ENCODE results near the gene SOX18. TPM values are rescaled to one million over a fixed set of nuclear protein-coding genes. Genes with fewer than 3 reads are reported as not detected.

Gene SOX18
- total and polyA plus RNA-seq, 2 of the 13 experiments (the other 11 are each of a cell fraction or from before 2014, with no cell fraction given), result 1.6 to 1.9 TPM

DNA sequence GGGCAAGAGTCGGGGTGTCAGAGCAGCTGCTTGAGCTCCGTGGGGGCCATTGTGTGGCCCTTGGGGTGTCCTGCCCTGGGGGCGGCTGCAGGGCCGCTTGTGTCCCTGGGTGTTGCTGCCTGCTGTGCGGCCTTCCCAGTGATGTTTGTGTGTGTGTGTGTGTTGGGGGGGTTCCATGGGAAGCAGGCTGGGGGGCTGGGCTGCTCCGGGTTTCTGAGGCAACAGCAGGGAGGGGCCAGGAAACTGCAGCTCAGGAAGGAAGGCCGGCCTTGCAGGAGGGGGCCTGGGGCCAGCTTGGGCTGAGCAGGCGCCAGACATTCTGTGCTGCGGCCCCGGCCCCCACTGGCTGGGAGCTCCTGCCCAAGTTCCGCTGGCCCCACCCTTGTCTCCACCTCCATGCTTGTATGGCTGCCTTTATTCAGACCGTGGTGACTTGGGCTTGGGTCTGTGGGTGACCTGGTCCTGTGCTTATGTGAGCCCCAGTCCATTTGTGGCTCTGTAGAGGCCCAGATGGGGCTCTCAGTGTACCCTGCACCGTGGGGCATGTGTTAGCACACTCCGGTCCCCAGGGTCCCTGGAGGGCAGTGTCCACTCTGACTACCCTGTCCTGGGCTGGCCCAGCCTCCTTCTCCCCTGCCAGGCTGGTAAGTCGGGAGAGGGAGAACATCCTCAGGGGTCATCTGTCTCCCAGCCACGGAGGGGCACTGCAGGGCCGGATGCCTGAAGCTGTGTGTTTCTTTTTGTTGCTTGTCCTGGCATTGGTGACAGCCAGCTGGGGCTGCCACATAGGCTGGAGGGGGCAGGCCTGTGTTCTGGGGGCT is 4.6 kb upstream of the SOX18 start (continued):
- TF ChIP-seq STAT6 (CRISPR knock-in tag; IDR thresholded peaks at IDR 0.05; ENCODE audit: borderline replicate concordance) (0 out of 2 replicates have a peak, but pooled peaks have one; percentile 12), MED13 (CRISPR knock-in tag; IDR thresholded peaks at IDR 0.05) (peak; percentile 65; the same call in 1 of the 2 replicates), ZNF619 (CRISPR knock-in tag; IDR thresholded peaks at IDR 0.05) (no peak), KLF15 (CRISPR knock-in tag; IDR thresholded peaks at IDR 0.05; ENCODE audit: borderline replicate concordance) (no peak), NR1H2 (CRISPR knock-in tag; IDR thresholded peaks at IDR 0.05; ENCODE audit: borderline replicate concordance, low read depth) (peak; percentile 79; the same call in 1 of the 2 replicates), HINFP (CRISPR knock-in tag; IDR thresholded peaks at IDR 0.05; ENCODE audit: low read depth) (no peak), ZFP90 (CRISPR knock-in tag; IDR thresholded peaks at IDR 0.05; ENCODE audit: borderline replicate concordance) (peak; percentile 98), SALL1 (CRISPR knock-in tag; IDR thresholded peaks at IDR 0.05) (peak; percentile 63; the same call in 1 of the 2 replicates), NCOR1 (IDR thresholded peaks at IDR 0.05; ENCODE audit: borderline replicate concordance, low read length) (peak; percentile 17; the same call in 1 of the 2 replicates), PPARG (CRISPR knock-in tag; conservative IDR thresholded peaks at IDR 0.05) (peak; percentile 70), RXRB (CRISPR knock-in tag; IDR thresholded peaks at IDR 0.05; ENCODE audit: borderline replicate concordance) (peak; percentile 77), TOE1 (CRISPR knock-in tag; IDR thresholded peaks at IDR 0.05) (no peak), SIX1 (CRISPR knock-in tag; IDR thresholded peaks at IDR 0.05; ENCODE audit: borderline replicate concordance) (no peak), XRCC5 (optimal IDR thresholded peaks at IDR 0.05; ENCODE audit: low read length) (peak; percentile 84)
- TF ChIP-seq, protein P1, sequence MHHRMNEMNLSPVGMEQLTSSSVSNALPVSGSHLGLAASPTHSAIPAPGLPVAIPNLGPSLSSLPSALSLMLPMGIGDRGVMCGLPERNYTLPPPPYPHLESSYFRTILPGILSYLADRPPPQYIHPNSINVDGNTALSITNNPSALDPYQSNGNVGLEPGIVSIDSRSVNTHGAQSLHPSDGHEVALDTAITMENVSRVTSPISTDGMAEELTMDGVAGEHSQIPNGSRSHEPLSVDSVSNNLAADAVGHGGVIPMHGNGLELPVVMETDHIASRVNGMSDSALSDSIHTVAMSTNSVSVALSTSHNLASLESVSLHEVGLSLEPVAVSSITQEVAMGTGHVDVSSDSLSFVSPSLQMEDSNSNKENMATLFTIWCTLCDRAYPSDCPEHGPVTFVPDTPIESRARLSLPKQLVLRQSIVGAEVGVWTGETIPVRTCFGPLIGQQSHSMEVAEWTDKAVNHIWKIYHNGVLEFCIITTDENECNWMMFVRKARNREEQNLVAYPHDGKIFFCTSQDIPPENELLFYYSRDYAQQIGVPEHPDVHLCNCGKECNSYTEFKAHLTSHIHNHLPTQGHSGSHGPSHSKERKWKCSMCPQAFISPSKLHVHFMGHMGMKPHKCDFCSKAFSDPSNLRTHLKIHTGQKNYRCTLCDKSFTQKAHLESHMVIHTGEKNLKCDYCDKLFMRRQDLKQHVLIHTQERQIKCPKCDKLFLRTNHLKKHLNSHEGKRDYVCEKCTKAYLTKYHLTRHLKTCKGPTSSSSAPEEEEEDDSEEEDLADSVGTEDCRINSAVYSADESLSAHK (CRISPR knock-in tag; IDR thresholded peaks at IDR 0.05; ENCODE audit: borderline replicate concordance), result 0 out of 2 replicates have a peak, but pooled peaks have one; percentile 38
- TF ChIP-seq, protein P2, sequence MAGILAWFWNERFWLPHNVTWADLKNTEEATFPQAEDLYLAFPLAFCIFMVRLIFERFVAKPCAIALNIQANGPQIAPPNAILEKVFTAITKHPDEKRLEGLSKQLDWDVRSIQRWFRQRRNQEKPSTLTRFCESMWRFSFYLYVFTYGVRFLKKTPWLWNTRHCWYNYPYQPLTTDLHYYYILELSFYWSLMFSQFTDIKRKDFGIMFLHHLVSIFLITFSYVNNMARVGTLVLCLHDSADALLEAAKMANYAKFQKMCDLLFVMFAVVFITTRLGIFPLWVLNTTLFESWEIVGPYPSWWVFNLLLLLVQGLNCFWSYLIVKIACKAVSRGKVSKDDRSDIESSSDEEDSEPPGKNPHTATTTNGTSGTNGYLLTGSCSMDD (CRISPR knock-in tag; IDR thresholded peaks at IDR 0.05), result 0 out of 2 replicates have a peak, but pooled peaks have one; percentile 54
- TF ChIP-seq, protein P3, sequence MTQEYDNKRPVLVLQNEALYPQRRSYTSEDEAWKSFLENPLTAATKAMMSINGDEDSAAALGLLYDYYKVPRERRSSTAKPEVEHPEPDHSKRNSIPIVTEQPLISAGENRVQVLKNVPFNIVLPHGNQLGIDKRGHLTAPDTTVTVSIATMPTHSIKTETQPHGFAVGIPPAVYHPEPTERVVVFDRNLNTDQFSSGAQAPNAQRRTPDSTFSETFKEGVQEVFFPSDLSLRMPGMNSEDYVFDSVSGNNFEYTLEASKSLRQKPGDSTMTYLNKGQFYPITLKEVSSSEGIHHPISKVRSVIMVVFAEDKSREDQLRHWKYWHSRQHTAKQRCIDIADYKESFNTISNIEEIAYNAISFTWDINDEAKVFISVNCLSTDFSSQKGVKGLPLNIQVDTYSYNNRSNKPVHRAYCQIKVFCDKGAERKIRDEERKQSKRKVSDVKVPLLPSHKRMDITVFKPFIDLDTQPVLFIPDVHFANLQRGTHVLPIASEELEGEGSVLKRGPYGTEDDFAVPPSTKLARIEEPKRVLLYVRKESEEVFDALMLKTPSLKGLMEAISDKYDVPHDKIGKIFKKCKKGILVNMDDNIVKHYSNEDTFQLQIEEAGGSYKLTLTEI (CRISPR knock-in tag; conservative IDR thresholded peaks at IDR 0.05), result no peak
- TF ChIP-seq, protein P4, sequence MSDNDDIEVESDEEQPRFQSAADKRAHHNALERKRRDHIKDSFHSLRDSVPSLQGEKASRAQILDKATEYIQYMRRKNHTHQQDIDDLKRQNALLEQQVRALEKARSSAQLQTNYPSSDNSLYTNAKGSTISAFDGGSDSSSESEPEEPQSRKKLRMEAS (IDR thresholded peaks at IDR 0.05), result peak; percentile 59

Data from HepG2 (cell line).